Measurements from ENCODE around the gene CDK6. TPM values are rescaled to one million over a fixed set of nuclear protein-coding genes. Genes with fewer than 3 reads are reported as not detected.

Gene CDK6
- polyA plus RNA-seq, 2 of the 4 experiments (the other 2 are of a cell fraction): 13.6 to 25.9 TPM

GRCh38 chr7:92613214-92613613 lies 223.2 kb downstream of the CDK6 start:
- Histone ChIP-seq H3K4me1 (no peaks in the 10 kb centered on the region), H3K4me3 (no peak overlapping the region), H3K27ac (no peak overlapping the region), H3K4me2 (no peak overlapping the region), H3K9me3 (no peaks in the 10 kb centered on the region)
- POLR2A ChIA-PET: interaction anchor here (0.9 kb wide), 1 partner anchor 23 kb away, joined by 4 read pairs; no protein-coding TSS in a partner anchor
- TF ChIP-seq CEBPB (IDR thresholded peaks at IDR 0.05) (no peak), HOXB13 (CRISPR knock-in tag; IDR thresholded peaks at IDR 0.05; ENCODE audit: low read depth) (no peak), NFE2L2 (conservative IDR thresholded peaks at IDR 0.05; ENCODE audit: low read length) (no peak), HDAC2 (IDR thresholded peaks at IDR 0.05) (no peak), HMGXB4 (CRISPR knock-in tag; IDR thresholded peaks at IDR 0.05; ENCODE audit: borderline replicate concordance) (no peak), EHF (CRISPR knock-in tag; IDR thresholded peaks at IDR 0.05) (no peak), RFX5 (IDR thresholded peaks at IDR 0.05) (no peak), HEYL (CRISPR knock-in tag; IDR thresholded peaks at IDR 0.05) (no peak), MAX (IDR thresholded peaks at IDR 0.05) (no peak), JUN (IDR thresholded peaks at IDR 0.05) (no peak)
- FAIRE-seq: no peak
- CTCF ChIA-PET: interaction anchor here (0.6 to 7.2 kb wide), 6 partner anchors 8 to 393 kb away, joined by 3 to 42 read pairs (median 11); partner anchors contain the start of gene FAM133B
- ATAC-seq: no peak
- DNase-seq (ENCODE audit: low read depth in 1 of 2, low spot score in 1 of 2): no peak

- Histone ChIP-seq H3K9me3 (no peaks in the 10 kb centered on the region), H3K4me3 (no peak overlapping the region), H3K27ac (no peak overlapping the region), H3K4me1 (no peaks in the 10 kb centered on the region), H3K4me2 (no peak overlapping the region)
- WGBS (ENCODE audit: missing lambda C conversion rate): 85% methylated on average over 2 of the region's 2 CpGs
- POLR2A ChIA-PET: interaction anchor here (0.9 kb wide), 1 partner anchor 23 kb away, joined by 4 read pairs; no protein-coding TSS in a partner anchor
- CTCF ChIA-PET: interaction anchor here (0.9 to 7.2 kb wide), 7 partner anchors 9 to 615 kb away, joined by 3 to 42 read pairs (median 4); partner anchors contain the start of gene FAM133B
- ATAC-seq (no peak), FAIRE-seq (no peak), DNase-seq (ENCODE audit: low read depth in 1 of 2, low spot score in 1 of 2) (no peak)
- no peak for TF ChIP-seq FOSB (CRISPR knock-in tag; IDR thresholded peaks at IDR 0.05)
- TF ChIP-seq ESRRA (IDR thresholded peaks at IDR 0.05; ENCODE audit: borderline replicate concordance, low read length): no peak
- no peak for TF ChIP-seq JUN (IDR thresholded peaks at IDR 0.05)
- no peak for TF ChIP-seq RCOR1 (IDR thresholded peaks at IDR 0.05; ENCODE audit: low read depth, low read length)
- no peak for TF ChIP-seq RNF2 (IDR thresholded peaks at IDR 0.05; ENCODE audit: borderline replicate concordance, low read depth)
- TF ChIP-seq TP53 (CRISPR knock-in tag; IDR thresholded peaks at IDR 0.05): no peak
- TF ChIP-seq HOXB13 (CRISPR knock-in tag; IDR thresholded peaks at IDR 0.05; ENCODE audit: low read depth): no peak
- TF ChIP-seq KDM5A (IDR thresholded peaks at IDR 0.05): no peak
Observed at GRCh38 chr7:92612501-92612900, 223.9 kb downstream of the CDK6 start.

- no peak for DNase-seq (ENCODE audit: low read depth in 1 of 2, low spot score in 1 of 2)
- no peak overlapping the region for H3K27ac ChIP-seq
- ATAC-seq: no peak
- CTCF ChIA-PET: interaction anchor here (1.0 to 7.2 kb wide), 5 partner anchors 10 to 616 kb away, joined by 3 to 42 read pairs (median 18); partner anchors contain the start of gene FAM133B
- H3K4me3 ChIP-seq: no peak overlapping the region
- no peaks in the 10 kb centered on the region for H3K9me3 ChIP-seq
- no peak for FAIRE-seq
- TF ChIP-seq MAX (IDR thresholded peaks at IDR 0.05) (no peak), NPAS2 (CRISPR knock-in tag; IDR thresholded peaks at IDR 0.05; ENCODE audit: borderline replicate concordance) (no peak), RNF2 (IDR thresholded peaks at IDR 0.05; ENCODE audit: borderline replicate concordance, low read depth) (no peak), HOXA7 (CRISPR knock-in tag; IDR thresholded peaks at IDR 0.05) (no peak), PBX3 (IDR thresholded peaks at IDR 0.05) (no peak), ZC3H11A (IDR thresholded peaks at IDR 0.05) (no peak), CEBPB (IDR thresholded peaks at IDR 0.05) (no peak), REST (IDR thresholded peaks at IDR 0.05) (no peak), NR3C1 (IDR thresholded peaks at IDR 0.05) (no peak), GATA3 (IDR thresholded peaks at IDR 0.05; ENCODE audit: borderline replicate concordance) (no peak), JUN (IDR thresholded peaks at IDR 0.05) (no peak), HOXB13 (CRISPR knock-in tag; IDR thresholded peaks at IDR 0.05; ENCODE audit: low read depth) (no peak), RARB (CRISPR knock-in tag; IDR thresholded peaks at IDR 0.05) (no peak), NFE2L2 (conservative IDR thresholded peaks at IDR 0.05; ENCODE audit: low read length) (no peak), KDM1A (IDR thresholded peaks at IDR 0.05; ENCODE audit: low read depth) (no peak), CBX8 (IDR thresholded peaks at IDR 0.05) (no peak), EHMT2 (IDR thresholded peaks at IDR 0.05; ENCODE audit: low read depth) (no peak)
- no peaks in the 10 kb centered on the region for H3K4me1 ChIP-seq
- H3K4me2 ChIP-seq: no peak overlapping the region
- POLR2A ChIA-PET: no interaction called here
Observed at GRCh38 chr7:92611735-92612134, 224.6 kb downstream of the CDK6 start.

Data from A549 (cell line).